Gastrocnemius medialis (tissue), 4 donors: ENCODE results near the gene SPOCK1. TPM values are rescaled to one million over a fixed set of nuclear protein-coding genes. Genes with fewer than 3 reads are reported as not detected.

Source experiments
- ATAC-seq, 2 donors: fragments of 150-250 bp; one replicate each; pipeline ENCODE4 v1.9.1; 2016
- DNase-seq, 2 donors: peaks; one replicate each; pipeline ENCODE4 v3.0.0-alpha.2; 2019
- H3K27ac ChIP-seq, 4 donors: fragments of 200-600 bp; sonication (generic); 1 replicate in 1 of 4; 2 replicates in 3 of 4; pipeline ENCODE4 v1.5.1; 2016 to 2018; ENCODE audit warnings: mild to moderate bottlenecking in 2 of 4, moderate library complexity in 1 of 4
- H3K27me3 ChIP-seq, 3 donors: fragments of 200-600 bp; sonication (generic) in 2 of 3; 1 replicate in 1 of 3; 2 replicates in 2 of 3; pipeline versions ENCODE4 v1.5.1 to v1.6.0; 2016 to 2019; ENCODE audit warnings: mild to moderate bottlenecking in 1 of 3, moderate library complexity in 1 of 3
- H3K36me3 ChIP-seq, 2 donors: fragments of 200-600 bp; sonication (generic) in 1 of 2; one replicate each; pipeline ENCODE4 v1.5.1; 2017 to 2018
- H3K4me1 ChIP-seq, 2 donors: fragments of 200-600 bp; sonication (generic) in 1 of 2; one replicate each; pipeline ENCODE4 v1.5.1; 2016 to 2017; ENCODE audit warnings: mild to moderate bottlenecking in 2 of 2
- H3K4me3 ChIP-seq, 4 donors: fragments of 200-600 bp; sonication (generic) in 3 of 4; 1 replicate in 1 of 4; 2 replicates in 3 of 4; pipeline ENCODE4 v1.5.1; 2016 to 2019; ENCODE audit warnings: mild to moderate bottlenecking in 2 of 4
- H3K9me3 ChIP-seq, 3 donors: fragments of 200-600 bp; sonication (generic) in 2 of 3; 1 replicate in 1 of 3; 2 replicates in 2 of 3; pipeline ENCODE4 v1.5.1; 2016 to 2019
- POLR2A ChIP-seq, 2 donors: fragments of 450-650 bp; IDR thresholded peaks; one replicate each; pipeline ENCODE4 v1.6.1; 2017; ENCODE audit warnings: antibody characterized with exemption in 2 of 2, mild to moderate bottlenecking in 2 of 2, moderate library complexity in 2 of 2
- in situ Hi-C, 4 donors: fragments of 200-750 bp; cut with MboI; loops; one replicate each; pipeline versions ENCODE4 v1.15.0 to v1.8.0; 2017; ENCODE audit warnings: low sequenced_read_pairs in 4 of 4
- intact Hi-C: fragments of 100-400 bp; cut with DNase I; formaldehyde crosslinking; loops from one replicate; pipeline ENCODE4 v1.15.1; 2023; ENCODE audit warnings: low total_unique reads
- total RNA-seq, 4 donors: library from RNA; depleted of rRNA; stranded (reverse); fragments of >200 nt; gene quantifications; one replicate each; pipeline versions ENCODE4 v1.1.0 to v1.2.3, GENCODE V29; 2016
- TF ChIP-seq, protein P1 (sequence below), 5 experiments: fragments of 450-650 bp in 3 of 5; fragments of 200-600 bp in 2 of 5; sonication (generic) in 2 of 5; IDR thresholded peaks in 4 of 5; conservative IDR thresholded peaks in 1 of 5; 1 replicate in 4 of 5; 2 replicates in 1 of 5; pipeline ENCODE4 v1.5.1; 2016 to 2019; ENCODE audit warnings: antibody characterized with exemption in 5 of 5, mild to moderate bottlenecking in 3 of 5, moderate library complexity in 3 of 5

Gene SPOCK1
- total RNA-seq, 4 donors from 2014 or later, result 5.8 to 33.8 (median 25.3) TPM

DNA sequence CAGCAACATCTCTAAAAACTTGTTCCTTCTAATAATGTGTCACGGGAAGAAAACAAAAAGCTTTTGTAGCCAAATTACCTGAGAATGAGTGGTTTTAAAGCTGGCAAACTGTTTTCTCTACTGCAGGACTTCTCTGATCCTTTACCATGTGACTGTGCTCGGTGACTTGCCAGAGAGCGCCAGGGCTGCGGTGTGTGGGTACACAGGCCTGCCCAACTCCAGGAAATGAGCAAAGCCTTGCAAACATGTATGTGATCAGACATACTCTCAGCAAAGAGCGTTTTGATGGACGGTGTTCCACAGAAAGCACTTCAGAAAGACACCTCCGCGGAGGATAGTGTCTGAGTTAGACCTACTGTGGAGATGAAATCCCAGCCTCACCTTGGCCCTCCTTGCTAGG is 157.3 kb downstream of the SPOCK1 start:
- H3K9me3 ChIP-seq, result no peaks in the 10 kb centered on the region
- H3K27me3 ChIP-seq, result no peaks in the 10 kb centered on the region
- in situ Hi-C loops (loop anchor here in 2 of 4 donors (10.0 kb wide), 2 partner anchors 143 to 163 kb away; no protein-coding TSS in a partner anchor), intact Hi-C loops (loop anchor here (10.0 kb wide), 1 partner anchor 537 kb away; no protein-coding TSS in a partner anchor)
- no peak for DNase-seq
- TF ChIP-seq, protein P1, sequence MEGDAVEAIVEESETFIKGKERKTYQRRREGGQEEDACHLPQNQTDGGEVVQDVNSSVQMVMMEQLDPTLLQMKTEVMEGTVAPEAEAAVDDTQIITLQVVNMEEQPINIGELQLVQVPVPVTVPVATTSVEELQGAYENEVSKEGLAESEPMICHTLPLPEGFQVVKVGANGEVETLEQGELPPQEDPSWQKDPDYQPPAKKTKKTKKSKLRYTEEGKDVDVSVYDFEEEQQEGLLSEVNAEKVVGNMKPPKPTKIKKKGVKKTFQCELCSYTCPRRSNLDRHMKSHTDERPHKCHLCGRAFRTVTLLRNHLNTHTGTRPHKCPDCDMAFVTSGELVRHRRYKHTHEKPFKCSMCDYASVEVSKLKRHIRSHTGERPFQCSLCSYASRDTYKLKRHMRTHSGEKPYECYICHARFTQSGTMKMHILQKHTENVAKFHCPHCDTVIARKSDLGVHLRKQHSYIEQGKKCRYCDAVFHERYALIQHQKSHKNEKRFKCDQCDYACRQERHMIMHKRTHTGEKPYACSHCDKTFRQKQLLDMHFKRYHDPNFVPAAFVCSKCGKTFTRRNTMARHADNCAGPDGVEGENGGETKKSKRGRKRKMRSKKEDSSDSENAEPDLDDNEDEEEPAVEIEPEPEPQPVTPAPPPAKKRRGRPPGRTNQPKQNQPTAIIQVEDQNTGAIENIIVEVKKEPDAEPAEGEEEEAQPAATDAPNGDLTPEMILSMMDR (IDR thresholded peaks at IDR 0.05 in 4 of 5, conservative IDR thresholded peaks at IDR 0.05 in 1 of 5), result no peak
- no peak for TF ChIP-seq POLR2A (IDR thresholded peaks at IDR 0.05)
- H3K27ac ChIP-seq, result no peak overlapping the region
- H3K4me1 ChIP-seq, result no peaks in the 10 kb centered on the region
- H3K4me3 ChIP-seq, result no peak overlapping the region
- ATAC-seq, result no peak
- no peaks in the 10 kb centered on the region for H3K36me3 ChIP-seq

DNA sequence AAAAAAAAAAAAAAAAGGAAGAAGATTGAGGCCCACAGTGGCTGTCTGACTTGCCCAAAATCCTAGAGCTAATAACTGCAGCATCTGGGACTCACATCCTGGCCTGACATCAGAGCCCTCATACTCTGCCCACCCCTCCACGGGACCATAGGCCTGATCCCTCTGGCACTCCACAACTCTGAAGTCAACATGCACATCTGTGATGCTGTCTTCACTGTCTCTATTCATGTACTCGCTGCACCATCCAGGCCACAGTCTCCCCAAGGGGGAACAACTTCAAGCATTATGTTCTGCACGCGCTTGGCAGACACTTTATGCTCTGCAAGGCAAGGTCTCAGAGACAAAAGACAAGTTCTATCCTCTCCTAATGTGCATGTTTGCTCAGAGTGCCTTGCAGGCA is 158.2 kb downstream of the SPOCK1 start:
- no peaks in the 10 kb centered on the region for H3K36me3 ChIP-seq
- no peak for TF ChIP-seq POLR2A (IDR thresholded peaks at IDR 0.05)
- TF ChIP-seq, protein P1 (IDR thresholded peaks at IDR 0.05 in 4 of 5, conservative IDR thresholded peaks at IDR 0.05 in 1 of 5), result no peak
- intact Hi-C loops, result loop anchor here (10.0 kb wide), 1 partner anchor 536 kb away; no protein-coding TSS in a partner anchor
- H3K9me3 ChIP-seq, result no peaks in the 10 kb centered on the region
- no peak overlapping the region for H3K4me3 ChIP-seq
- H3K27ac ChIP-seq, result no peak overlapping the region
- in situ Hi-C loops, result loop anchor here in 2 of 4 donors (10.0 kb wide), 2 partner anchors 144 to 164 kb away; no protein-coding TSS in a partner anchor
- DNase-seq, result no peak
- H3K4me1 ChIP-seq, result no peaks in the 10 kb centered on the region
- H3K27me3 ChIP-seq, result no peaks in the 10 kb centered on the region
- no peak for ATAC-seq

DNA sequence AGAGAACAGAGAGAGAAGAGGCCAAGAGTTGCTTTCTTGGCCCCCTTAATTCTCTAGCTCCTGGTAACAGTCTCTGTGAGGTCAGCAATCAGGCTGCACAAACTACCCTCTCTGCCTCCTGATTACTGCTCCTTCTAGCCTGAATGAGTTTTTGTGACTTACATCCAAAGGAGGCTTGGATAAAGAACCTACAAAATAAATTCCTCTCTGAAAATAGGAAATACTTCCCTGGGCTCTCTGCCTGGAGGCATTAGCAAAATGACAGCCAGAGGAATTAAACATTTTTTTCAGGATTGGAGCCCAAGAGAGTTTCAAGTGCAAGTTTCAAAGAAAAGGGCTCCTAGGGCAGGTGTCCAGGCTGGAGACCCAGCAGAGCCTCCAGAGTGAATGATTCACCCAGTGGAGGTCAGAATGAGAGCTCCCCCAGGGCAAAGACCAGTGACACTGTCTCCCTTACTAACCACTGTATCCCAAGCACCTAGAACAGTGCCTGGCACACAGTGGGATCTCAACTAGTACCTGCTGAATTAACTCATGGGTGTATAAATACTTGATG is 162.5 kb downstream of the SPOCK1 start:
- Histone ChIP-seq H3K4me1 (no peaks in the 10 kb centered on the region), H3K9me3 (no peaks in the 10 kb centered on the region), H3K27ac (no peak overlapping the region), H3K27me3 (no peaks in the 10 kb centered on the region), H3K4me3 (no peak overlapping the region), H3K36me3 (no peaks in the 10 kb centered on the region)
- intact Hi-C loops (no loop called here), in situ Hi-C loops (no loop called here)
- ATAC-seq, result no peak
- DNase-seq, result no peak
- TF ChIP-seq POLR2A (IDR thresholded peaks at IDR 0.05), result no peak
- TF ChIP-seq, protein P1 (IDR thresholded peaks at IDR 0.05 in 4 of 5, conservative IDR thresholded peaks at IDR 0.05 in 1 of 5), result no peak

DNA sequence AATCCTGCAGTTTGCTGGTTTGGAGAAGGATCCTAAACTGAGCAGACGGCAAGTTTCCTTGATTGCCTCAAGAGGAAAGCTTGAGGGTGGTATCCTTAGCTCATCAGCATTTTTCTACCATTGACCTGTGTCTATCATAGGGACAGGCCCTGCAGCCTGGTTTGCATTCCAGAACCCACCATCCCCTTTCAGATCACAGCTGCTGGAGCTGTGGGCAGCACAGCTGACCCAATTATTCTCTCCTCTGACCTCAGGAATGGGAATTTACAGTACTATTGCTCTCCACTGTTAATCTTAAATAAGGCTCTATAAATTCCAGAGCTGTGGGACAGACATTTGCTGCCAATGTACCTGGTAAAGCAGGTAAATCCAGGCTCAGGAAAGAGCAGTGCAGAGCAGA is 163.0 kb downstream of the SPOCK1 start:
- Histone ChIP-seq H3K4me3 (no peak overlapping the region), H3K27me3 (no peaks in the 10 kb centered on the region), H3K27ac (no peak overlapping the region), H3K36me3 (no peaks in the 10 kb centered on the region), H3K9me3 (no peaks in the 10 kb centered on the region), H3K4me1 (no peaks in the 10 kb centered on the region)
- ATAC-seq, result no peak
- TF ChIP-seq, protein P1 (IDR thresholded peaks at IDR 0.05 in 4 of 5, conservative IDR thresholded peaks at IDR 0.05 in 1 of 5), result no peak
- TF ChIP-seq POLR2A (IDR thresholded peaks at IDR 0.05), result no peak
- in situ Hi-C loops (no loop called here), intact Hi-C loops (no loop called here)
- no peak for DNase-seq

DNA sequence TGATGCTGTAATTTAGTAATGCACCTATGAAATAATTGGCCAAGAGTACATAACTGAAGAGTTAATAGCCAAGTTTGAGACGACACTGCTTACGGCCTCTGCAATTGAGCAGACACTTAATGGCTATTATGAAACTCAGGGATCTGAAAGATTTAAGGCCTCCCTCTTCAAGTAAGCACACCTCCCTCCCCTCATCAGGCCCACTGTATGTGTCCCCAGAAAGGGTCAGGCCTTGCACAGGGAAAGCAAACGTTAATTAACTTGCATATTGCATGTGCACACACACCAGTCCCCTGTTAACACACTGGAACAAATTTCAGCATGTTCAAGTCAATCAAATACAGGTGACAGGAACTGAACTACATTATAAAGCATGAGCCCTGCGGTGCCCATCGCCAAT is 163.6 kb downstream of the SPOCK1 start:
- in situ Hi-C loops, result no loop called here
- no peaks in the 10 kb centered on the region for H3K9me3 ChIP-seq
- ATAC-seq, result no peak
- H3K4me1 ChIP-seq, result no peaks in the 10 kb centered on the region
- H3K36me3 ChIP-seq, result no peaks in the 10 kb centered on the region
- H3K27me3 ChIP-seq, result no peaks in the 10 kb centered on the region
- no peak for DNase-seq
- H3K27ac ChIP-seq, result no peak overlapping the region
- H3K4me3 ChIP-seq, result no peak overlapping the region
- TF ChIP-seq POLR2A (IDR thresholded peaks at IDR 0.05), result no peak
- TF ChIP-seq, protein P1 (IDR thresholded peaks at IDR 0.05 in 4 of 5, conservative IDR thresholded peaks at IDR 0.05 in 1 of 5), result no peak
- intact Hi-C loops, result no loop called here
